Femur (tissue), 1 donor: ENCODE measurements around the gene TSKS.

Experiments used
- DNase-seq: peaks from one replicate; pipeline ENCODE4 v3.0.0-alpha.2; 2017

The TSKS gene

DNA sequence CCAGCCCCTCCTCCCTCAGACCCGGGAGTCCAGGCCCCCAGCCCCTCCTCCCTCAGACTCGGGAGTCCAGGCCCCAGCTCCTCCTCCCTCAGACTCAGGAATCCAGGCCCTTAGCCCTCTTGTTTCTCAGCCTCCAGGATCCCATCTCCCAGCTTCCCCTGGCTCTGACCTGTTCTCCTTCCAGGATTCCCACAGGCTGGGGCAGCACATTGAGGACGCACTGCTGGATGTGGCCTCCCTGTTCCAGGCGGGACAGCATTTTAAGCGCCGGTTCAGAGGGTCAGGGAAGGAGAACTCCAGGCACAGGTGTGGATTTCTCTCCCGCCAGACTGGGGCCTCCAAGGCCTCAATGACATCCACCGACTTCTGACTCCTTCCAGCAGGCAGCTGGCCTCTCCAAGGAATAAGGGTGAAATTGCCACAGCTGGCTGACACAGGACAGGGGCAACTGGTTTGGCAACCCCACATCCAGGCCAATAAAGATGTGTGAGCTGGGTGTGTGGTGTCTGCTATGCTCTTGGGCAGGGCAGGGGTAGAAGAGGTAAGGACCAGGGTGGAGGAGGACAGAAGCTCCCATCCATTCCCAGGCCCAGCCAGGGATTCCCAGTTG is 49.8 kb downstream of the TSKS start:
- no peak for DNase-seq

DNA sequence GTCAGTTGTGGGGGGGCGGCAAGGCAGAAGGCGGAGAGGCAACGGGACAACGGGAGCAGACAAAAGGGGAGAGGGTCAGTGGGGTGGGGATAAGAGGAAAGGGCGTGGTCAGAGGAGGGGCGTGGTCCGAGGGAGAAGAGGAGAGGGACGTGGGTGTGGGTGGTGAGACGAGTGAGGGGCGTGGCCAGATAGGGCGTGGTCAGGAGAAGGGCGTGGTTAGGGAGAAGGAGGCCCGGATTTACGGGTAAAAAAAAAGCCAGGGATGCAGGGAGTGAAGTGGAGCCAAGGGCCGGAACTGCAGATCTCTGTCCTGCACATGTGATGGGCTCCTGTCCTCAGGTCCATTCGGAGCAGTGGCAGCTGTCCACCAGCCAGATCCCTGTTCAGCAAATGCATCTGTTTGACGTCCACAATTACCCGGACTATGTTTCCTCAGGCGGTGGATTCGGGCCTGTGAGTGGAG is 50.7 kb downstream of the TSKS start:
- no peak for DNase-seq

DNA sequence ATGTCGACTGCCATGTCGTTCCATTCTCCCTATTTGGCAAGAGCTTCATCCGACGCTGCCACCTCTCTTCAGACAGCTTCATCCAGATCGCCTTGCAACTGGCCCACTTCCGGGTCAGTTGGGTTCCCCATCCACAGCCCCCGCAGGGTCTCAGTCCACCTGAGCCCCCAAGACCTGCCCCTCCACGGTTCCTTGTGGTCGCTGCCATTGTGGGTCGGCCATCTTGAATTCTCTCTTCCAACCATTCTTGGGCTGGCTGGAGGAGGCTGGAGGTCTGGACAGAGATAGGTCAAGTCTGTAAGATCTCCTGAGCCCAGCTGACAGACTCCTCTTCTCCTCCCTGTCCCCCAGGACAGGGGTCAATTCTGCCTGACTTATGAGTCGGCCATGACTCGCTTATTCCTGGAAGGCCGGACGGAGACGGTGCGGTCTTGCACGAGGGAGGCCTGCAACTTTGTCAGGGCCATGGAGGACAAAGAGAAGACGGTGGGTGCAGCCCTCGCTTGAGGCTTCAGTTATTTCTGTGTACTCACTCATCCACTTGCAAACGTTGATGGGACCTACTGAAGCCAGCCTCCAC is 52.6 kb downstream of the TSKS start:
- DNase-seq, result no peak

DNA sequence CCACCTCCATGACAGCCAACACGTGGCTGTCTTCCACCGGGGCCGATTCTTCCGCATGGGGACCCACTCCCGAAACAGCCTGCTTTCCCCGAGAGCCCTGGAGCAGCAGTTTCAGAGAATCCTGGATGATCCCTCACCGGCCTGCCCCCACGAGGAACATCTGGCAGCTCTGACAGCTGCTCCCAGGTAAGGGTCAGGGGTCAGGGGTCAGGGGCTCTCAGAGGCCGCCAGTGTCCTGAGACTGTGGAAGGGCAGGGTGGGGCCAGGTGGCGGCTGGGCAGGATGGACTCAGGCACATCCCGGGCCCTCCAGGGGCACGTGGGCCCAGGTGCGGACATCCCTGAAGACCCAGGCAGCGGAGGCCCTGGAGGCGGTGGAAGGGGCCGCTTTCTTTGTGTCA is 57.2 kb downstream of the TSKS start:
- DNase-seq, result no peak

DNA sequence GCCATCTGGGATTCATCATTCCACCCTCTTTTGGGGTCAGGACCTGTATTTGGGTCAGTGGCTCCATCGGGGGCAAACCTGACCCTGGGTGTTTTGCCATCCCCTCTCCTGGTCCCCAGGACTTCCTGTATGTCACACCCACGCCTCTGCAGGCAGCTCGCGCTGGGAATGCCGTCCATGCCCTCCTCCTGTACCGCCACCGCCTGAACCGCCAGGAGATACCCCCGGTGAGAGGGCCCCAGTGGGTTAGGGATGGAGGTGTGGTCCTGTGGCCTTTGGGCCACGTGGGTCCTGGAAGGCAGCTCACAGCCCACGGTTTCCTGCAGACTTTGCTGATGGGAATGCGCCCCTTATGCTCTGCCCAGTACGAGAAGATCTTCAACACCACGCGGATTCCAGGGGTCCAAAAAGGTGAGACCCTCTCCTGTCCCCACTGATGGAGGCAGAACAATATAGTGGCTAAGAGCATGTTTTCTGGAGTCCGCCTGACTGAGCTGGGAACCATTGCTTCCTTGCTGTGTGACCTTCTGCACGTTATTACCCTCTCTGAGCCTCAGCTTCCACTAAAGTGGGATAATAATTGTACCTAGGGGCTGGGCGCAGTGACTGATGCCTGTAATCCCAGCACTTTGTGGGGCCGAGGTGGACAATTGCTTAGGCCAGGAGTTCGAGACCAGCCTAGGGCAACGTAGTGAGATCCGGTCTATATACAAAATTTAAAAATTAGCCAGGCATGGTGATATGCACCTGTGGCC is 58.0 kb downstream of the TSKS start:
- DNase-seq, result no peak

DNA sequence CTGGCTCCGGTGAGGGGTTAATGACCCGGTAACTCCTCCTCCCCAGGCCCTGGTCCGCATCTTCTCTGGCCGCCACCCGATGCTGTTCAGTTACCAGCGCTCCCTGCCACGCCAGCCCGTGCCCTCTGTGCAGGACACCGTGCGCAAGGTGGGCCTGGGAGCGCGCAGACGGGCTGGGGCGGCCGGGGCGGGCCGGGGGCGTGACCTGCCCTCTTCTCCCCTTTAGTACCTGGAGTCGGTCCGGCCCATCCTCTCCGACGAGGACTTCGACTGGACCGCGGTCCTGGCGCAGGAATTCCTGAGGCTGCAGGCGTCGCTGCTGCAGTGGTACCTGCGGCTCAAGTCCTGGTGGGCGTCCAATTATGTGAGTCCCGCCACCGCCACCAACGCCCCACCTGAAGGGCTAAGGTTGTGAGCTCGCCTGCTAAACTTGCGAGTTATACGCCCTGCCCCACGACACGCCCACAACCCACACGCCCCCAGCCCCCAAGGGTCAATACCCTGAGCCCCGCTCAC is 61.8 kb downstream of the TSKS start:
- DNase-seq, result no peak

DNA sequence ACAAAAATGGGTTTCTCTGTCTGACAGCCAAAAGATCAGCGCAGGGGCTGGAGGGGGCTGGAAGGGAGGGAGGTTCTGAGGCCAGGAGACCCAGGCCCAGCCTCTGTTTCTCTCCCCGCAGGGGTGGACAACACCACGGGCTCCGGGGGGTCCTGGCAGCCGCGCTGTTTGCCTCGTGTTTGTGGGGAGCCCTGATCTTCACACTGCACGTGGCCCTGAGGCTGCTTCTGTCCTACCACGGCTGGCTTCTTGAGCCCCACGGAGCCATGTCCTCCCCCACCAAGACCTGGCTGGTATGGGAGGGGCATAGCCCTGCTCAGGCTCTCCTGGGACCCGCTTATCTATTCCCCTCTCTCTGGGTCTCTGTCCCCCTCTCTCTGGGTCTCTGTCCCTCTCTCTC is 62.5 kb downstream of the TSKS start:
- DNase-seq, result no peak

DNA sequence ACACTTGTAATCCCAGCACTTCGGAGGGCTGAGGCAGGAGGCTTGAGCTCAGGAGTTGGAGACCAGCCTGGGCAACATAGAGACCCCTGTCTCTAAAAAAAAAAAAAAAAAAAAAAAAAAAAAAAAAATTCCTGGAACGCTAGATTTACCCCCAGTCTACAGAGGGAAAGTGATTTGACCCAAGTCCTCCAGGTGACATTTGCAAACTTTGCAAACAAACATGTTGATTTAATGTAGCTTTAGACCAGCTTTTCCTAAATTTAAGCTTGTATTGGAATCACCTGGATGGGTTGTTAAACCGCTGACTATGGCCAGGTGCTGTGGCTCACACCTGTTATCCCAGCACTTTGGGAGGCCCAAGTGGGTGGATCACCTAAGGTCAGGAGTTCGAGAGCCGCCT is 63.7 kb downstream of the TSKS start:
- no peak for DNase-seq

DNA sequence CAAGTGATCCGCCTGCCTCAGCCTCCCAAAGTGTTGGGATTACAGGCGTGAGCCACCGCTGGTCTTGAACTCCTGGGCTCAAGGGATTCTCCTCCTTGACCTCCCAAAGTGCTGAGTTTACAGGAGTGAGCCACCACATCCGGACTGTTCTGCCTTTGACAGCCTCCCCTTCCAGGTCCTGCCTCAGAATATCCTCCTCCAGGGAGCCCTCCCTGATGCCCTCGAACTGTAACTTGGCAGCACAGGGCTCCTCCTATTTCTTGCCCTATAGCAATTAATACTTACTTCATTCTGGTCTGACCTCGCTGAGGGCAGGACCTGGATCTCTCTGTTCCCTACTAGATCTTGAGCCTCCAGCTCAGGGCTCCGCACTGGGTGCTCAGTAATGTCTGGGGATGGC is 66.2 kb downstream of the TSKS start:
- DNase-seq, result no peak

DNA sequence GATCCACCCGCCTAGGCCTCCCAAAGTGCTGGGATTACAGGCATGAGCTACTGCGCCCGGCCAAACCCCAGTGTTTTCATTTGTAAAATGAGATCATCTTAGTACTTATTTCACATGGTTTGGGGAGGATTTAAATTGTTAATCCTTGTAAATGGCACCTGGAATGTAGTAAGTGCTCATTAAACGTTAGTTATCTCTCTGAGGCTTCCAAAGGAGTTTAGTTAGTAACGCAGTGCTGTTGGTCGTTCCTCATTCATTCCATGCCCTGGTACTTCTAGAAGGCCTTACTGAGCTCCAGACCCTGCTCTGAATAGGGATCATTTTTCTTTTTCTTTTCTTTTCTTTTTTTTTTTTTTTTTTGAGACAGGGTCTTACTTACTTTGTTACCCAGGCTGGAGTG is 67.0 kb downstream of the TSKS start:
- no peak for DNase-seq

DNA sequence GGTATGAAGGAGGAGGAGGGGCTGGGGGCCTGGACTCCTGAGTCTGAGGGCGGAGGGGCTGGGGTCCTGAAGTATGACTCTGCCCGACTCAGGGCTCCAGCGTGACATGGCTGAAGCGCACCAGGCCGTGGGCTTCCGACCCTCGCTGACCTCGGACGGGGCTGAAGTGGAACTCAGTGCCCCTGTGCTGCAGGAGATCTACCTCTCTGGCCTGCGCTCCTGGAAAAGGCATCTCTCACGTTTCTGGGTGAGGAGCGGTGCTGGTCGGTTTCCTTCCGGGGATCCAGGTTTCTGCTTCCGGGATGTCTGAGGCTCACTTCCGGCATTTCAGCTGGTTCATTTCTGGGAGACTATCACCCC is 71.0 kb downstream of the TSKS start:
- DNase-seq, result no peak

DNA sequence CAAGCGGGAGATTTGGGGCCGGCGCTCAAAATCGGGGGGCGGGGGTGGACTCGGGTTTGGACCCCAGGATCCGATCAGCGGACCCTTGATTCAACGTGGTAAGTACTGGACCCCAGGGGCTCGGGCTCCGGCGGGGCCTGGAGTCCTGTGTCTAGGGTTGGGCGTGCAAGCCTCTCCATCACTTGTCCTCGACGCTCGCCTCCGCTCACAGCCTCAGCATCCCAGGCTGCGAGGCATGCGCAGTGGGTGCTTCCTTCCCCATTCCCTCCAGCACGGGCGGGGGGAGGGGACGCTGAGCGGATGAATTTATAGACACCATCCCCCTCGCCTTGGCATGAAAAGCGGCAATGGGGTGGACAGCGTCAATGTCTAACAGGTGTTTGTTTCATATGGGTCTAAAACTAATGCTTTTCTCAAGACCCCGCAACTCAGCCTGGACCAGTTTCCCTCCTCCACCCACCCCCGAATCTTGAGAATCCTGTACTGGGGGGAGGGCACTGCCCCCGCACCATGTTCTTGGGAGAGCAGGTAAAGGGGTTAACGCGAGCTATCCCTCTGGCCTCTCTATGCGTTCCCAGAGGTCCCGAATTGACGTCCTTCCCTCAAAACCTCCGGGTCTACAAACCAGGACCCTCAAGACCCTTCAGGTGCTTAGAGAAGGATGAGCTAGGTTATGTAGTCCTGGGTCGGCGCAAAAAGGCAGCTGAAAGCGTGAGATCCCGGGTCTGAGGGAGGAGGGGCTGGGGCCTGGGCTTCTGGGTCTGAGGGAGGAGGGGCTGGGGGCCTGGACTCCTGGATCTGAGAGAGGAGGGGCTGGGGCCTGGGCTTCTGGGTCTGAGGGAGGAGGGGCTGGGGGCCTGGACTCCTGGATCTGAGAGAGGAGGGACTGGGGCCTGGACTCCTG is 71.6 kb downstream of the TSKS start:
- peak; percentile 81 for DNase-seq

DNA sequence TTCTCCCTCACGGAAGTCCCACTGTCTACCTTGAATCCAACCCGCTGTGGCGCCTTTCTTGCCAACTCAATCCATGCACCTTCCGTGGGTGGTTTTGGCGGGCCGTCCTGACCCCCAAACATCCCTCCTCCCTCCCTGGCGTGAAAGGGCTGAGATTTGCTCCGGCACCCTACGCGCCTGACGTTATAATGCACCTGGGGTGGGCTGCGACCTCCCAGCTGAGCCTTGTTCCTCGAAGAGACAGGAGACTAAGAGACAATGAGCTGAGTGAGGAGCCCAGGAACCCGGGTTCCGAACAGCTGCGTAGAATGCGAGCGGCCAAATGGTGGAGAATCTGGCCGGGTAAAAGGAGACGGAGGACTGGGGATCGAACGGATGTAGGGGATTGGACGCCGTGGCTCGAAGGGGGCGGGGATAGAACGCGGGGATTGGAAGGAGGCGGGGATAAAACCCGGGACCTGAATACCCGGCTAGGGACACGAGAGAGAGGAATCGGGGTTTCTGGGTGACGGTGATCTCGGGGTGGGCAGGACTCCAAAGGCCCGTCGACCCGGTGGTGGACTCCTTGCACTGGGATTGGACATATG is 72.4 kb downstream of the TSKS start, which contains the start of gene CPT1C:
Gene CPT1C, plus strand, starts transcription at position 461 of the 587 bp plus-strand sequence. CDS start 1,137 bp downstream, outside the sequence.
- peak; percentile 87 for DNase-seq

DNA sequence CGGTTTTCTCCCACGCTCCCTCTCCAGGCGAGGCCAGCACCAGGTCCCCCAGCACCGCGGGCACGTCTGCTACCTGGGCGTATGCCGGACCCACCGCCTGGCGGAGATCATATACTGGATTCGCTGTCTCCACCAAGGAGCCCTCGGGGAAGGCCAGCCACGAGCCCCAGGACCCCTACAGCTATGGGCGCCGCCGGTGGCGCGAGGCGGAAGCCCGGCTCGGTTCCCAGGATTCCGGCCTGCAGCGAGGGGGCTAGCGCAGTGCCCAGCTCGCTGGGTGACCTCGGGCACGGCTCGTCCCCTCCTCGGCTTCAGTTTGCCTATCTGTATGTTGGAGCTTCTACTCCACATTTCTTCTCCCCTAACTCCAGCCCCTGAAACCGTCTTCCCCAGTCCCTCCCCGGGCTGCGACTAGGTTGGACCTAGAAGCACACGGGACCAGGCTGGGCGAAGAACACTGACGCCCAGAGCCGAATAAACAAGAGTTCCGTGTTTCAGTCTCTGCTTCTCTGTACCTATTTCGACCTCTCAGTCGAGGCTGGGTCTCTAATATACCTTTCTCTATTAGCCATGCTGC is 72.9 kb downstream of the TSKS start:
- no peak for DNase-seq
